ENCODE results near the gene UBE2B. TPM values are rescaled to one million over a fixed set of nuclear protein-coding genes. Genes with fewer than 3 reads are reported as not detected.
"Not testable (repeated sequence)": the region's sequence is repeated elsewhere in the genome, so short reads cannot be mapped to it uniquely, and the experiment has no call there.

UBE2B gene
- total and polyA plus RNA-seq, 7 donors: 146 to 296 (median 210) TPM

- TF ChIP-seq CTCF (IDR thresholded peaks at IDR 0.05): no peak
- Histone ChIP-seq H3K4me3 (no peak overlapping the region), H3K9me3 (no peaks in the 10 kb centered on the region), H3K27ac (peak overlapping the region; percentile 90), H3K36me3 (ENCODE audit: insufficient read depth in 1 of 2, low read depth in 1 of 2) (peaks cover 0 to 10% of the 10 kb centered on the region in 2 donors), H3K27me3 (ENCODE audit: insufficient read depth in 3 of 3, low read length in 2 of 3) (no peaks in the 10 kb centered on the region), H3K4me1 (peaks cover 24% of the 10 kb centered on the region)
- ATAC-seq: no peak
- no peak for DNase-seq
- intact Hi-C loops (cut with DNase I): loop anchor here (5.0 to 10.0 kb wide), 3 partner anchors 114 to 164 kb away; partner anchors contain the start of gene JADE2 (in 2 of the 2)
- 63 to 85% (median 66%) methylated on average over 2 of the region's 2 CpGs for WGBS, 3 donors
Measured at GRCh38 chr5:134413046-134413445, 41.7 kb downstream of the UBE2B start.

GRCh38 chr5:134417707-134418106 lies 46.3 kb downstream of the UBE2B start:
- intact Hi-C loops (cut with DNase I): loop anchor here in 1 of 2 donors (10.0 kb wide), 1 partner anchor 157 kb away; no protein-coding TSS in a partner anchor
- DNase-seq (no peak), ATAC-seq (no peak)
- Histone ChIP-seq H3K4me3 (no peak overlapping the region), H3K36me3 (ENCODE audit: insufficient read depth in 1 of 2, low read depth in 1 of 2) (no peaks in the 10 kb centered on the region), H3K9me3 (peaks cover 10% of the 10 kb centered on the region), H3K4me1 (peaks cover 6% of the 10 kb centered on the region), H3K27ac (no peak overlapping the region), H3K27me3 (ENCODE audit: insufficient read depth in 3 of 3, low read length in 2 of 3) (no peaks in the 10 kb centered on the region)
- no peak for TF ChIP-seq CTCF (IDR thresholded peaks at IDR 0.05)

GRCh38 chr5:134418958-134419357 lies 47.6 kb downstream of the UBE2B start:
- ATAC-seq (no peak), DNase-seq (no peak)
- Histone ChIP-seq H3K9me3 (peaks cover 10% of the 10 kb centered on the region), H3K27ac (no peak overlapping the region), H3K4me3 (no peak overlapping the region), H3K4me1 (no peaks in the 10 kb centered on the region), H3K27me3 (ENCODE audit: insufficient read depth in 3 of 3, low read length in 2 of 3) (no peaks in the 10 kb centered on the region), H3K36me3 (ENCODE audit: insufficient read depth in 1 of 2, low read depth in 1 of 2) (no peaks in the 10 kb centered on the region)
- intact Hi-C loops (cut with DNase I): loop anchor here in 1 of 2 donors (10.0 kb wide), 1 partner anchor 156 kb away; no protein-coding TSS in a partner anchor
- 95 to 97% (median 95%) methylated on average over 3 of the region's 3 CpGs for WGBS, 3 donors
- TF ChIP-seq CTCF (IDR thresholded peaks at IDR 0.05): no peak

GRCh38 chr5:134420343-134420742 lies 49.0 kb downstream of the UBE2B start:
- Histone ChIP-seq H3K4me1 (no peaks in the 10 kb centered on the region), H3K27me3 (ENCODE audit: insufficient read depth in 3 of 3, low read length in 2 of 3) (no peaks in the 10 kb centered on the region), H3K27ac (no peak overlapping the region), H3K4me3 (no peak overlapping the region), H3K9me3 (peaks cover 10% of the 10 kb centered on the region), H3K36me3 (ENCODE audit: insufficient read depth in 1 of 2, low read depth in 1 of 2) (no peaks in the 10 kb centered on the region)
- no peak for ATAC-seq
- no peak for TF ChIP-seq CTCF (IDR thresholded peaks at IDR 0.05)
- DNase-seq: no peak
- WGBS, 3 donors: 84 to 90% (median 87%) methylated on average over 2 of the region's 2 CpGs
- intact Hi-C loops (cut with DNase I): no loop called here

- H3K27ac ChIP-seq; DNase-seq; H3K36me3 ChIP-seq (ENCODE audit: insufficient read depth in 1 of 2, low read depth in 1 of 2); intact Hi-C loops (cut with DNase I); H3K4me1 ChIP-seq; H3K27me3 ChIP-seq (ENCODE audit: insufficient read depth in 3 of 3, low read length in 2 of 3); H3K4me3 ChIP-seq; ATAC-seq: not testable (repeated sequence)
- peaks cover 10% of the 10 kb centered on the region for H3K9me3 ChIP-seq
- 94 to 98% (median 98%) methylated on average over 3 to 4 of the region's 4 CpGs for WGBS, 3 donors
Measured at GRCh38 chr5:134421038-134421437, 49.7 kb downstream of the UBE2B start.

All from psoas muscle (tissue), 8 donors.